Pons (tissue), 1 donor: ENCODE results near the gene TADA2B.

Source experiments
- DNase-seq: peaks from one replicate; pipeline ENCODE4 v3.0.0-alpha.2; 2016; ENCODE audit warnings: low spot score

TADA2B gene

GRCh38 chr4:7018281-7018680 lies 24.9 kb upstream of the TADA2B start:
- DNase-seq, result no peak

- no peak for DNase-seq
Observed at GRCh38 chr4:7019367-7019766, 23.8 kb upstream of the TADA2B start.

- DNase-seq, result no peak
Observed at GRCh38 chr4:7020290-7020689, 22.9 kb upstream of the TADA2B start.

DNA sequence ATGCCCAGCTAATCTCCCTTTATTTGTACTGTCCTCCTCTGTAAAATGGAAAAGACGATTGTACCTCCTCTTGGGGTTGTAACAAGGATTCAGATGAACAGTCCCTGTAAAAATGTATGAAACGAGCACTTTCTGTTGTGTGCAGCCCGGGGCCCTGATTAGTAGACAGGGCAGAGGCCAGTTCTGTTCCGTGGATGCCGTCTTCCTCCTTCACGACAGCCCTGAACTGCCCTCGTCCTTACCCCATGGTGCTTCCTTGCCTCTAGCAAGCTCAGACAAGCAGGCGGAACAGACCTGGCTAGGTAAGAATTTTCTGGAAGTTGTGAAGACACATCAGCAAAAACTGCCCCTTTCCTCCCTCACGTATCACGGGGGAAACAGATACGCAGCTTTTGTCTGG lies 22.3 kb upstream of the TADA2B start:
- DNase-seq, result no peak

- no peak for DNase-seq
Observed at GRCh38 chr4:7021355-7021754, 21.8 kb upstream of the TADA2B start.

DNA sequence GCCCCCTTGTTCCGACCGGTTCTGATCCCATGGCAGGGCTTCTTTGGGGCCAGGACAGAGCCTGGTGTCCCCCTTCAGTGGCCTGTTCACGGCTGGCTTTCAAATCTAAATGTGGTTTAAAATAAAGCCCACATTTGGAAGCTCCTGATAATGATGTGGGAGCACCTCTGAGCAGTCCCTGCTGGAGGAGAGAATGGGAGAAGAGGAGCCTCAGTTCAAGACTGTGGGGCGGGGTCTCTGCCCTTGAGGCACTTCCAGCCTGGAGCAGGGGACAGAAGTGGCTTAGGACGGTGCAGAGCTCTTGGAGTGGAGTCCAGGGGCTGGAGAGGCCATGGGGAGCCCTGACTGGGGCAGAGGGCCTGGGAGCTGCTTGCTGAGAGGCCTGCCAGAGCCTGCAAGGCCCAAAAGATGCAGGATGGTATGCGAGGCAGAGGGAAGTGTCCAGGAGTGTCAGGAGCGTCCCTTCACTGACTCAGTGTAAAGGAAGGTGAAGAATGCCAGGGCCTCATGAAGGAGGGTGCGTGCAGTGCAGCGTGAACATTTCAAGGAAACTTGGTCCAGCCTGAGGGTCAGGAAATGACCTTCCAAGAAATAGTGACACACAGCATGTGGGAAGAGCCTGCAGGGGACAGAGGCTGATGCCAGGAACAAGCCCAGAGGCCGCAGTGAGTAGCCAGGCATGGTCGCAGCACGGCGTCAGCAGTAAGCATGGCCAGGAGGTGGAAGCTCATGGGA lies 21.1 kb upstream of the TADA2B start:
- DNase-seq, result no peak

- no peak for DNase-seq
Observed at GRCh38 chr4:7023486-7023885, 19.7 kb upstream of the TADA2B start.

GRCh38 chr4:7023901-7024300 lies 19.3 kb upstream of the TADA2B start:
- no peak for DNase-seq

GRCh38 chr4:7024336-7024890 lies 18.8 kb upstream of the TADA2B start:
- no peak for DNase-seq

DNA sequence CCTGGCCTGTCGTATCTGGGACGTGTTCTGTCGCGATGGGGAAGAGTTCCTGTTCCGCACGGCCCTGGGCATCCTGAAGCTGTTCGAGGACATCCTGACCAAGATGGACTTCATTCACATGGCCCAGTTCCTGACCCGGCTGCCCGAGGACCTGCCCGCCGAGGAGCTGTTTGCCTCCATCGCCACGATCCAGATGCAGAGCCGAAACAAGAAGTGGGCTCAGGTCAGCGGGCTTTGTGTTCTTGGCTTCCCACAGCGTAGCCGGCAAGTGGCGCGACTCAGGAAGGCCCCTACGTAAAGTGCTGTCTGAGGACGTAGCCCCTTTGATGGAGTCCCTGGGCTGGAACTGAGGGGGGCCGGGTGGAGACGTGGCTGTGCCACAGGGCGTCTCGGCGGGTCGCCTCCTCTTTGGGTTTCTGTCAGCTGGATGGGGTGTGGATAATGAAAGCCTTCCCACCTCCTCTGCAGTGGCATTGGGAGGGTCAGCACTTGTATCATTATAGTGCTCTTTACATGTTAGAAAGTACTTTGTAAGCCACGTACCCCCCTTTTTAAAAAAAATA lies 18.1 kb upstream of the TADA2B start:
- no peak for DNase-seq

DNA sequence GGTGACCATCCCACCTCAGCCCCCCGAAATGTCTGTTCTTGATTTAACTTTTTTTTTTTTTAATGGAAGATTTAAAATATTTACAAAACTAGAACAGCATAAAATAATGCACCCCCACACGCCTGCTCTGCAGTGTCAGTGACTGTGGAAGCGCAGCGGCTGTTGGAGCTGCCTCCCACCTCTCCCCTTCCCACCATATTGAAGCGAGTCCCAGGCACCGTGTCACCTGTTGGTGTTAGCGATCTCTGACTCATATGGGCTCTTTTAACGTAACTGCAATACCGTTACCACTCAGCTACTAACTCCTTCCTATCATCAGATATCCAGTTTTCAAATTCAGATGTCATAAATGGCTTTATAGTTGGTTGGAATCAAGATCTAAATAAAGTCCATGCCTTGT lies 17.1 kb upstream of the TADA2B start:
- DNase-seq, result no peak

- no peak for DNase-seq
Observed at GRCh38 chr4:7027284-7027683, 15.9 kb upstream of the TADA2B start.

DNA sequence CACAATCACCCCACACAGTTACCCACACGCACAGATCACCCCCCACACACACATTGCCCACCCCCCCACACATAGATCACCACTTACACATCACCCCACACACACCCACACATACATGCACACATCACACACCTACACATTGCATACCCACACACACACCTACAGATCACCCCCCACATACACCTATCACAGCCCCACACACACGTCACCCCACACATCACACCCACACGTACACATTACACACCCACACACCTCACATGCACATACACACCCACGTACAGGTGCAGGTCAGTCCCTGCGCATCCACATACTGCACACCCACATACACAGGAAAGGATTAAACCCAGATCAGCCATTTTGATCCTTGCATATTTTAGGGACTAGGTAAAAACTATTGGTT lies 15.3 kb upstream of the TADA2B start:
- DNase-seq, result no peak

DNA sequence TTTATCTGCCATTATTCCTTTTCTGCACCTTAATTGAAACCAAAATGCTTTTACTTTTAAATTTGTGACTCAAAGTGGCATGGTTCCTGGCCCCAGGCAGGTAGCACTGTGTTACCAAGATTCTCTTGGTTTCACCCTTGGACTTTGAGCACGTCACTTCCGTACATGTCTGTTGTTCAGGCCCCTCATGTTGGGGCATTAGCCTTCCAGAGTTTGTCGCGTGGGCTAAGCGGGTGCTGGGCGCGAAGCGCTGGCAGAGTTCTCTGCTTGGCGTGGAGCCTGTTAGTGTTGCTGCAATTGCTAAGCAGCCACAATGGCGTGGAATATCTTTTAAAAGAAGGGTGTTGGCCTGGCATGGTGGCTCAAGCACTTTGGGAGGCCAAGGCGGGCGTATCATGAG lies 14.0 kb upstream of the TADA2B start:
- DNase-seq, result no peak

DNA sequence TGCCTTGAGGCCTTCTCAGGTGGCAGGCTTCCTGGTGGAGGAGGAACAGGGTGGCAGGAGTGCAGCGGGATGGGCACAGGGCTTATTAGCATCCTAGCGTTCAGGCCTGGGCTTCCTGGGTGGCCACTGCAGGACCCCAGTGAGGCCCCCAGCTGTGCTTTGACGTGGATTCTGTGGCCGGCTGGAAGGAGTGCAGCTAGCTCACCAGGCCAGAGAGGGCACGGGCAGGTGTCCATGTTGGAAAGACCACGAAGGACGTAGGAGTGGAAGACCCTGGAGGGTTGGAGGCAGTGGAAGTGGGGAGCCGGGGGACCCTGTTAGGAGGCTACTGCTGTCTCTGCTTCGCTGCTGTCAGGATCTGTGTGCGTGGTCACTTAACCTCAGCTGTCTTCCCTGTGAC lies 13.3 kb upstream of the TADA2B start:
- DNase-seq, result no peak

- DNase-seq, result no peak
Observed at GRCh38 chr4:7030856-7031255, 12.3 kb upstream of the TADA2B start.

- DNase-seq, result no peak
Observed at GRCh38 chr4:7031558-7032449, 11.4 kb upstream of the TADA2B start.

DNA sequence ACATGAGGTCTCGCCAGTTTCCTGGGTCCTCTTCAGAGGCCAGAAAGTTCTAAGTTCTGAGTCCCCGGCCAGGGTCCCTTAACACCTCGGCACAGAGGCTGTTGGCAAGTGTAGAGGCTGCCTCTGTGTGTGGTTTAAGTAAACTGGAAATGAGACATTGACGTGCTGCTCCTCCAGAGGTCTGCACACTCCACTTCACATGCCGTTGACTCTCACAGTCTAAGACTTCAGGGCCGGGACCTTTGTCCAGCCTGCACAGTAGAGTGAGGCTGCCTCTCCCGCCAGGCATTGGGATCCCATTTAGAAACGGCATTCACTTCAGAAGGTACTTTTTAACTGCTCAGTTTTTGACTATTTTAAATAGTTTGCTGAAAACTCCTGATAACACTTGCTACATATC lies 10.6 kb upstream of the TADA2B start:
- DNase-seq, result no peak

- DNase-seq, result no peak
Observed at GRCh38 chr4:7034262-7035081, 8.7 kb upstream of the TADA2B start.

DNA sequence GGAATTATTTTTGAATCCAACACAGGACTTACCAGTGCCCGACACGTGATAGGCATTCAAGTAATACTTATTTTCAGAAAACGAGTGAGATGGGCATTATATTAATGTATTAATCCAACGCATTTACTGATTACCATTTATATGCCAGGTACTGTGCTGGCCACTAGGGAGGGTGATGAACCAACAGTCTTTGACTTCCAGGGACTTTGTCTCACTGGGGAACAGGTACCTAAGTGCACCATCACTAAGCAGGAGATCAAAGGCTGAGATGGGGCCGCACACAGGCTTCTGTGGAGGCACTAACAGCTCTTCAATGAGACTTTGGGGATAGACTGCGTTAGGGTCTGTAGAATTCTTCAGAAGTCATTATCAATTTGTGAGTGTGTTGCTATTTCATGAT lies 5.7 kb upstream of the TADA2B start:
- DNase-seq, result no peak

DNA sequence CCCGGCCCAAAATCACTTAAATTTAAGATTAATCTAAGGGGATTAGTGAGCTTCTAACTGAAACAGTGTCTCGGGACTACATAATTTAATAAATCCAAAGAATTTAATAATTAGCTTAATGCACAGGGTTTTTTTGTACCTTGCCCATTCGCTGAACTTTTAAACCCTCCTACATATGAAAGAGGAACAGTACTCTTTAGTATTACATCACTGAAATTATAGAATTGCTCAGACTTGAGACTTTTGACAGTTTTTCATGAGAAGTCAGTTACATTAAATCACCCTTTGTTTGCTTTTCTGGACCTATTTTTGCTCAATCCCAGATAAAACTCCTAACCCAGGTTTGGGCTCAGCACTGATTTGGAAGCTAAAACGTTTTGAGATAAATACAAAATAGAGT lies 2.4 kb upstream of the TADA2B start:
- DNase-seq, result no peak

DNA sequence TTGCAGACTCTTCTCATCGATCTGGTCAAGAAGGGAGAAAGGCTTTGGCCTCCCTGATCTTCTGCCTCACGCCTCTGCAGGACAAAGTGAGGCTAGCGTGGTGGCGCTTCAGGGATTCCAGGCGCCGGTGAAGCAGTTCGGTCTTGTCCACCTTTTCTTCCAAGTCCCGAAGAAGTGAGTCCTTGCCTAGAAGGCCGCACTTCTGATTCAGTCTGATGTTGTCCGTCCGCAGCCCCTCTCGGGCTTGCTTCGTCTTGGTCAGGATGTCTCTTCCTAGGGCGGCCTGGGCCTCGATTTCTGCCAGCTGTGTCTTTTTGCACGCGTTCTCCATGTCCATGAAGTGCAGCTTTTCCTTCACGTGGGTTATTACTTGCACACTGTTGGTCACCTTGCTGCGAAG lies 1.9 kb upstream of the TADA2B start:
- no peak for DNase-seq
